GM12874 (cell line): Measurements from ENCODE around the gene GDPD5.
A peak's percentile ranks its signal among the peaks of the same experiment; 100 is the strongest.

ENCODE experiments used
- TF ChIP-seq, protein P1 (sequence below): IDR thresholded peaks from 2 replicates; pipeline ENCODE4 v1.5.1; 2011; ENCODE audit warnings: low read depth, mild to moderate bottlenecking, control low read depth, low read length, moderate library complexity; ENCODE audit not compliant: insufficient read depth

The GDPD5 gene

DNA sequence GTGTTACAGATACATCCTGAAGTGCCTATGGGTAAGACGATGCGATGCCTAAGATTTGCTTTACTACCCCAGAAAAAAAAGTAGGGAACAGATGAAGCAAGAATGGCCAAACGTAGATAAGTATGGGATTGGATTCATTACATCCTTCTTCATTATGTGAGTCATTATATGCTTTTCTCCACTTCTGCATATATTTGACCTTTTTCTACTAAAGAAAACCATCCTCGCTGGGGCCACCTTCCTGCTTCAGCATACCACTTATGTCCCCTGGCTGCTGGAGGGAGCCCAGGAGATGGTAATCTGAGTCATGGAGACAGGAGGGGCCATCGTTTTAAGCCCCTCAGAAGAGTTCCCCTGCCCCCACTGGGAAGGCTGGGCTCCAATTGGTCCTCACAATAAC is 78.3 kb downstream of the GDPD5 start:
- TF ChIP-seq, protein P1, sequence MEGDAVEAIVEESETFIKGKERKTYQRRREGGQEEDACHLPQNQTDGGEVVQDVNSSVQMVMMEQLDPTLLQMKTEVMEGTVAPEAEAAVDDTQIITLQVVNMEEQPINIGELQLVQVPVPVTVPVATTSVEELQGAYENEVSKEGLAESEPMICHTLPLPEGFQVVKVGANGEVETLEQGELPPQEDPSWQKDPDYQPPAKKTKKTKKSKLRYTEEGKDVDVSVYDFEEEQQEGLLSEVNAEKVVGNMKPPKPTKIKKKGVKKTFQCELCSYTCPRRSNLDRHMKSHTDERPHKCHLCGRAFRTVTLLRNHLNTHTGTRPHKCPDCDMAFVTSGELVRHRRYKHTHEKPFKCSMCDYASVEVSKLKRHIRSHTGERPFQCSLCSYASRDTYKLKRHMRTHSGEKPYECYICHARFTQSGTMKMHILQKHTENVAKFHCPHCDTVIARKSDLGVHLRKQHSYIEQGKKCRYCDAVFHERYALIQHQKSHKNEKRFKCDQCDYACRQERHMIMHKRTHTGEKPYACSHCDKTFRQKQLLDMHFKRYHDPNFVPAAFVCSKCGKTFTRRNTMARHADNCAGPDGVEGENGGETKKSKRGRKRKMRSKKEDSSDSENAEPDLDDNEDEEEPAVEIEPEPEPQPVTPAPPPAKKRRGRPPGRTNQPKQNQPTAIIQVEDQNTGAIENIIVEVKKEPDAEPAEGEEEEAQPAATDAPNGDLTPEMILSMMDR, result no peak

DNA sequence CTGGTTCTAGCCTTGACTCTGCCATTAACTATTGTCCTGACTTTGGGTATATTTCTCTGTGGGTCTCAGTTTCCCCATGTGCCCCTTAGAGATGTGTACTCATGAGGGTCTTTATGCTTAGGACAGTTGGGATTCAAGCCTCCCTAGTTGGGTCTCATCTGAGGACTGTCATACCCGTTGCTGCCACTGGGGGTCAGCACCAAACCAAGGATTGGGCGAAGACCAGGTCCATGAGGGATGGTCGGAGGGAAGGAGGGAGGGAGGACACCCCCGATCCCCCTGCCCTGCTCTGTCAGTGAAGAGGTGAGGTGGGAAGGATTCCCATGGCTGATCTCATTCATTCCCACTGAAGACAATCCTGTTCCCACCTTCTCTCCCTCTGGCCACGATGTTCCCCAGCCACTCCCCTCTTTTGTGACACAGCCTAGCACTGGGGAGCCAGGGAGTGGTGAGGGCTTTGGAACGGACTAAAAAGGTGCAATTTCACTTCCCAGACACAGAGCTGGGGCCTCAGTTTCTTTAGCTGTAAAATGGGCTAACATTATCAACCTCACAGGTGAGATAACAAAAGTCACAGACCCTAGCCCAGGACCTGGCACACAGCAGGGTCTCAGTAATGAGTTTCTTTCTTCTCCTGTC is 80.3 kb downstream of the GDPD5 start:
- TF ChIP-seq, protein P1, result peak; percentile 94

DNA sequence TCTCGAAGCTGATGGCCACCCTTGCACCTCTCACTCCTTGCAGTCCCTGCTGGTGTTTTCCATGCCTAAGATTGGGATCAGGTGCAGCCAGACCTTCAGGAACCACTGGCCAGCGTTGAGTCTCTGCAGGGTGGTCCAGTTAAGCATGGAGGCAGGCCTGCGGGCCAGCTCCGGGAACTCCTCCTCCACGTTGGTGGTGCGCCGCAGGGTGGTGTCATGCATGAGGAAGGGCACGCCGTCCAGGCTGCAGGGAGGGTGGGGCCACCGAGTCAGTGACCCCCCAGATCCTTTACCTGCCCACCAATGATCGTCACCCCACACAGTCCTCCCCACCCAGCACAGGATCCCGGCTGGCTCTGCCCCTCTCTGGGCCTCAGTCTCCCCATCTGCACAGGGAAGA is 82.7 kb downstream of the GDPD5 start:
- TF ChIP-seq, protein P1, result no peak

DNA sequence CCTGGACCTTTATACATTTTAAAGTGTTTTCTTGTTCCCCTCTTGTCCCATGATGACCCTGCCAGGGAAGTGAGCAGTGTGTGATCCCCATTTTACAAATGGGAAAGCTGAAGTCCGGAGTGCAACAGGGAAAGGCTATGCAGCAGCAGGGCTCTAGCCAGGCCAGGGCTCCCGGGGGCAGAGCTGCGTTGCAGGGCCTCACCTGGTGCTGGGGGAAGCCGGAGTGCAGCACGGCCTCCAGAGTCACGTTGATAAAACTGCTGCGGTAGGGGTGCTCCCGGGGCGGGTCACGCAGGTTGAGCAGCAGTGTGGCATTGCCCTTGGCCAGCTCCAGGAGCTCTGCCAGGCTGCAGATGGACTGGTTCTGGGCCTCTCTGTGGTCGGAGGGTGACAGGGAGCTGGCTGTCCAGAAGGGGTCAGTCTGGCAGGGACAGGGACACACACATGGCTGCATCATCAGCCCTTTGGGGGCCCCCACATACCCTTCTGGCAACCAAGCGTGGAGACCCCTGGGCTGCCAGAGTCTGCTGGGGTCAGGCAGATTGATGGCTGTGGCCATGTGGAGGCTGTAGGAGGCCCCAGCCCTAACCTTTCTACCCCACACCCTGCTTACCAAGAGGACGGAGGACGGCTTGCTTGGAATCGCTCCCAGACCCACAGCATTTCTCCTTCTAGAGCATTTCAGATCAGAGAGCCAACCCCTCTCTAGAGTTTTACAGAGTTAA is 83.4 kb downstream of the GDPD5 start:
- TF ChIP-seq, protein P1, result no peak

DNA sequence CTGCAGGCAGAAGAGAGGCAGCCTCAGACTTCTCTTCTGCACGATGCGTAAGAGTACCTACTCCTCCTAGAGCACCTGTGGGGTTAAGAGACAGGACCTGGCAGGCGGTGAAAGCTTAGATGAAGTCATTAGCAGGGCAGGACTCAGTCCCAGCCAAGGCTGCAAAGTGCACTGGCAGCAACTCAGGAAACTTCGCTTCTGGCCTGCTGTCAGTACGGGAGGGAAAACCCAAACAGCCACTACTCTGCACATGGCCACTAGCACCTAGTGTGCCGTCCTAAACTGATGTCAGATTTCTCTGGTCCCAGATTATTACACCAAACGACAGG is 84.0 kb downstream of the GDPD5 start:
- TF ChIP-seq, protein P1, result no peak

DNA sequence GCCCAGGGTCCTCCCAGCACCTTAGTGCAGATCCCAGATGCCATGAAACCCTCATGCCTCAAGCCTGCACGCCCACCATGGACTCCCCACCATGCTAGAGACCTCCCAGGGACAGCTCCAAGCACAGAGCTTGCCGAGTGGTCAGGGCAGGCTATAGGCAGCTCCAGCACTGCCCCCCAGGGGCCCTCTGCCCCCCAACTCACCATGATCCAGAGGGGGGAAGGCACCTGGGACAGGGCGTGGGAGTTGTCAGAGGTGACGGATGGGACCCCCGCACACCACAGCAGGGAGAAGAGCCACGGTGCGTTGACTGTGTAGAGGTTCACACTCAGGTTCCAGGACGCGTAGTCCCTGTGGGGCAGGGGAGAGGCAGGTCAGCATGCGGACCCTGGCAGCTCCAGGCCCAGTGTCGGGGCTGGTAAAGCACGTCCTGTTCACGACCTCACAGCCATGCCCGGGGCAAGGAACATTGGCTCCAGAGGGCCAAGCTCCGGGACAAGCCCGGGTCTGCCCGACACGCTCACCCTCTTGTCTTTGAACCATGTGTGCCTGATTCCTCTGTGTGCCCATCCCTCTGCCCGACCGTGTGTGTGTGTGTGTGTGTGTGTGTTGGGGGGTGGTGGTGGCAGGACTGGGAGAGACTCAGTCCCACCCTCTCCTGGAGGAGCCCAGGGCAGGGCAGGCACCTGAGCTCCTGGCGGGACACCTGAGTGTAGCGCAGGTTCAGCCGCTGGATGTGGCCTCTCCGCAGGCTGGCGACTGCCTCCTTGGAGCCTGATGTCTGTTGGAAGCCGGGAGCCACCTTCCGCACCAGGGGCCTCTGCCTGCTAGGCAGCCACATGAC is 84.6 kb downstream of the GDPD5 start:
- TF ChIP-seq, protein P1, result no peak

DNA sequence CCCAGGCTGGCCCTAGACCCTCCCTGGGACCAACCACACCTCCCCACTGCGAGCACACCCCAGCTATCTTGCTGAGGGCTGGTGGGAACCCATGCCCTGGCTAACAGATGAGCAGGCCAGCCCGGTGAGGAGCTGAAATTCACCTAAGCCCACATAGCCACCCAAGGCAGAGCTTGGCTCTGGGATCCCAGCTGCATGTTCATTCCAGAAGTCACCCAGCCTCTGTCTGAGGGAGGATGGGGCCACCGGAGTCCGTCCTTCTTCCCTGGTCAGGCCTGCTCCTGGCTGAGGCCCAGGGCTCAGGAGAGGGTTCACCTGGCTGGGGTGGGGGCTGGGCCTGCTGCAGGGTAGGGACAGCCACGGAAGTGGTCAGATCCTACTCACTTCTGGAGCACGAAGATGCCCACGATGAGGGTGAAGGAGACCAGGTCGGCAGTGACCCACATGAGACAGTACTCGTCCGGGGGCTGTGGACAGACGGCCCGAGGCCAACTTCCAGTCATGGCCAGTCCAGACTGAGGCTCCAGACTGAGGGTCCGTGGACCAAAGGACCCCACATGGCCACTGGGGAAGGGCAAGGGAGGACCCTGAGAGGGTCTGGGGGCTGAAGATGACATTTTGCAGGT is 86.1 kb downstream of the GDPD5 start:
- TF ChIP-seq, protein P1, result no peak
